SK-N-MC (cell line): Measurements from ENCODE around the gene SMIM14.

Experiments
- EZH2 ChIP-seq: fragments of 200-600 bp; sonication (generic); IDR thresholded peaks from one replicate; pipeline ENCODE4 v1.6.1; 2017; ENCODE audit warnings: antibody characterized with exemption
- POLR2AphosphoS5 ChIP-seq: IDR thresholded peaks from 2 replicates; pipeline ENCODE4 v1.6.1; 2012; ENCODE audit warnings: mild to moderate bottlenecking, low read depth, low read length, borderline replicate concordance

GRCh38 chr4:39597695-39598381 is 40.8 kb downstream of the SMIM14 start:
- no peak for TF ChIP-seq POLR2AphosphoS5
- TF ChIP-seq EZH2, result no peak
